ENCODE measurements around the gene OR4D10. TPM values are rescaled to one million over a fixed set of nuclear protein-coding genes. Genes with fewer than 3 reads are reported as not detected.

OR4D10 gene
- total RNA-seq, 2 donors from 2014 or later, result not detected

Other genes starting within 250 kb of the OR4D10 start
- not detected for gene OR5AN1, start 114.4 kb upstream of the OR4D10 start, total RNA-seq
- not detected for gene OR5A2, start 46.9 kb upstream of the OR4D10 start, total RNA-seq
- not detected for gene OR5A1, start 36.8 kb upstream of the OR4D10 start, total RNA-seq
- not detected for gene OR4D6, start 16.4 kb upstream of the OR4D10 start, total RNA-seq
- gene OR4D11, start 30.3 kb downstream of the OR4D10 start, total RNA-seq, result not detected
- not detected for gene OR4D9, start 38.2 kb downstream of the OR4D10 start, total RNA-seq
- 10 to 100 TPM; 61.9 to 67.4 TPM for gene OSBP, start 142.5 kb downstream of the OR4D10 start, total RNA-seq
- 10 to 100 TPM; 70.9 to 75.1 TPM for gene PATL1, start 195.7 kb downstream of the OR4D10 start, total RNA-seq
- gene OR10V1, start 240.5 kb downstream of the OR4D10 start, total RNA-seq, result not detected

Data from activated T-cell treated with anti-CD3 and anti-CD28 coated beads, Interleukin-2, amount 50 U/mL, for 72 hours (primary cell).